ENCODE data around the gene PPP2R2D.

GRCh38 chr10:131983780-131984179 is 83.0 kb downstream of the PPP2R2D start:
- no peak for TF ChIP-seq CTCF (IDR thresholded peaks at IDR 0.05; ENCODE audit: poor library complexity)
- TF ChIP-seq EZH2phosphoT487 (IDR thresholded peaks at IDR 0.05; ENCODE audit: low read depth, severe bottlenecking, unreplicated experiment): no peak

Measured in hepatocyte (in vitro differentiated cells).